K562 (cell line): ENCODE results near the gene KAT6B. TPM values are rescaled to one million over a fixed set of nuclear protein-coding genes. Genes with fewer than 3 reads are reported as not detected.

Experiments used
- ATAC-seq: fragments of 200-7000 bp; cut with Tn5 transposase; 3 replicates; pipeline ENCODE4 v1.9.1; 2020; ENCODE audit warnings: moderate library complexity
- BruUV-seq: library from RNA; stranded (reverse); fragments of 400-500 nt; replicated peaks from 2 replicates; lab custom pipeline; 2021; lab: Mats Ljungman, UMichigan
- CTCF ChIA-PET: fragments of 300-600 bp; formaldehyde crosslinking; extraction: SDS; loops from one replicate; lab custom pipeline; 2021; ENCODE audit warnings: low intra/inter-chr PET ratio; lab: Yijun Ruan, JAX
- POLR2A ChIA-PET: fragments of 300-600, 350-650 bp; sonication (Branson Sonifier 250); formaldehyde crosslinking; extraction: SDS; loops from one replicate; lab custom pipeline; 2021; ENCODE audit warnings: antibody characterized with exemption, inconsistent platforms; lab: Yijun Ruan, JAX
- DNase-seq, 4 experiments: peaks; one replicate each; pipeline versions ENCODE4 v3.0.0 to v3.0.0-alpha.2; 2011 to 2018; ENCODE audit warnings: low spot score in 3 of 4, mixed read lengths in 3 of 4; ENCODE audit errors: extremely low read depth in 1 of 4
- FAIRE-seq: peaks from 2 replicates; lab custom pipeline; 2011; peaks lifted over from hg19 to GRCh38; lab: Jason Lieb, UNC
- H2AFZ ChIP-seq: 2 replicates; pipeline ENCODE4 v1.6.0; 2011; ENCODE audit warnings: low read depth, low read length, control low read depth, inconsistent platforms
- H3K27ac ChIP-seq: fragments of 200-600 bp; 3 replicates; pipeline ENCODE4 v1.8.0; 2011; ENCODE audit warnings: low read depth, mild to moderate bottlenecking, control low read depth, inconsistent platforms, low read length, moderate library complexity, mixed read lengths; ENCODE audit errors: extremely low read depth
- H3K27me3 ChIP-seq, 2 experiments: fragments of 300-600 bp in 1 of 2; 2 replicates in 1 of 2; 3 replicates in 1 of 2; pipeline versions ENCODE4 v1.6.0 to v1.8.0; 2011; ENCODE audit warnings: inconsistent platforms in 2 of 2, low read length in 2 of 2, mild to moderate bottlenecking in 1 of 2, mixed read lengths in 1 of 2, moderate library complexity in 1 of 2; ENCODE audit not compliant: control insufficient read depth in 2 of 2, insufficient read depth in 2 of 2
- H3K36me3 ChIP-seq: fragments of 300-600 bp; 3 replicates; pipeline ENCODE4 v1.8.0; 2011; ENCODE audit warnings: mild to moderate bottlenecking, low read length, inconsistent platforms; ENCODE audit not compliant: control insufficient read depth, insufficient read depth
- H3K4me1 ChIP-seq, 2 experiments: fragments of 200-600 bp in 1 of 2; replicated peaks in 1 of 2; 2 replicates in 1 of 2; 3 replicates in 1 of 2; pipeline versions ENCODE4 v1.5.1 to v1.8.0; 2011; ENCODE audit warnings: inconsistent platforms in 2 of 2, low read length in 2 of 2, mild to moderate bottlenecking in 1 of 2, mixed read lengths in 1 of 2, moderate library complexity in 1 of 2; ENCODE audit not compliant: control insufficient read depth in 2 of 2, insufficient read depth in 2 of 2
- H3K4me2 ChIP-seq: 2 replicates; pipeline ENCODE4 v1.6.1; 2011; ENCODE audit warnings: low read length, control low read depth, inconsistent platforms, mixed read lengths; ENCODE audit not compliant: insufficient read depth
- H3K4me3 ChIP-seq: fragments of 200-600 bp; sonication (generic), shearing (Covaris generic); 2 replicates; pipeline ENCODE4 v1.5.1; 2016; ENCODE audit warnings: control low read depth, inconsistent platforms
- H3K79me2 ChIP-seq: fragments of 200-600 bp; 3 replicates; pipeline ENCODE4 v1.8.0; 2011; ENCODE audit warnings: low read length, inconsistent platforms; ENCODE audit not compliant: control insufficient read depth, insufficient read depth
- H3K9ac ChIP-seq, 2 experiments: 2 replicates each; pipeline versions ENCODE4 v1.6.0 to v1.6.1; 2011; ENCODE audit warnings: low read depth in 2 of 2, low read length in 2 of 2, control low read depth in 1 of 2, inconsistent platforms in 1 of 2, mild to moderate bottlenecking in 1 of 2, mixed read lengths in 1 of 2; ENCODE audit not compliant: insufficient read depth in 1 of 2
- H3K9me1 ChIP-seq: one replicate; pipeline ENCODE4 v1.6.0; 2011; ENCODE audit warnings: inconsistent platforms, mild to moderate bottlenecking, low read length, moderate library complexity; ENCODE audit not compliant: control insufficient read depth, insufficient read depth
- H3K9me3 ChIP-seq: replicated peaks from 2 replicates; pipeline ENCODE4 v1.5.1; 2011; ENCODE audit warnings: low read depth, low read length, inconsistent platforms; ENCODE audit not compliant: control insufficient read depth, insufficient read depth
- H4K20me1 ChIP-seq: replicated peaks from 2 replicates; pipeline ENCODE4 v1.6.1; 2011; ENCODE audit warnings: low read length, inconsistent platforms, mixed read lengths; ENCODE audit not compliant: control insufficient read depth, insufficient read depth
- CREB3 ChIP-seq: fragments of 450-650 bp; conservative IDR thresholded peaks from 2 replicates; pipeline ENCODE4 v1.6.1; 2016; ENCODE audit warnings: missing genetic modification characterization, low read depth, mild to moderate bottlenecking, missing compliant biosample characterization, moderate library complexity
- KLF13 ChIP-seq: fragments of 450-650 bp; IDR thresholded peaks from 2 replicates; pipeline ENCODE4 v1.6.1; 2016; ENCODE audit warnings: missing genetic modification characterization, low read depth, mild to moderate bottlenecking, missing compliant biosample characterization, moderate library complexity, borderline replicate concordance
- MYBL2 ChIP-seq, 2 experiments: fragments of 450-650 bp in 1 of 2; sonication (generic) in 1 of 2; formaldehyde crosslinking in 1 of 2; IDR thresholded peaks; 2 replicates each; pipeline versions ENCODE4 v1.6.1 to v1.8.1; 2017 to 2022; ENCODE audit warnings: borderline replicate concordance in 1 of 2, inconsistent platforms in 1 of 2, low read depth in 1 of 2, mild to moderate bottlenecking in 1 of 2, missing genetic modification reagents in 1 of 2, moderate library complexity in 1 of 2
- NELFE ChIP-seq: IDR thresholded peaks from 2 replicates; pipeline ENCODE4 v1.6.1; 2011; ENCODE audit warnings: mild to moderate bottlenecking; ENCODE audit not compliant: insufficient read depth, insufficient read length
- NFIX ChIP-seq: fragments of 250-450 bp; sonication (Bioruptor Pico); IDR thresholded peaks from 2 replicates; pipeline ENCODE4 v1.4.0; 2020; ENCODE audit warnings: low read depth, mild to moderate bottlenecking, moderate library complexity
- SMARCA4 ChIP-seq: fragments of 450-650 bp; IDR thresholded peaks from 2 replicates; pipeline ENCODE4 v1.6.1; 2016
- SRSF7 ChIP-seq: fragments of 200-400 bp; formaldehyde crosslinking; optimal IDR thresholded peaks from 2 replicates; pipeline ENCODE3; 2017; ENCODE audit warnings: mild to moderate bottlenecking, low read depth, low read length
- TGIF2 ChIP-seq: sonication (generic); formaldehyde crosslinking; IDR thresholded peaks from 2 replicates; pipeline ENCODE4 v1.8.1; 2022; ENCODE audit warnings: mild to moderate bottlenecking, missing genetic modification reagents, moderate library complexity
- VEZF1 ChIP-seq: fragments of 200-800 bp; sonication (Bioruptor generic); IDR thresholded peaks from 2 replicates; pipeline ENCODE4 v1.6.1; 2017; ENCODE audit warnings: missing genetic modification characterization, missing compliant biosample characterization
- WHSC1 ChIP-seq: IDR thresholded peaks from one replicate; pipeline ENCODE4 v1.6.1; 2012; ENCODE audit warnings: low read length, control low read depth, inconsistent platforms
- ZBTB8A ChIP-seq: fragments of 450-650 bp; IDR thresholded peaks from 2 replicates; pipeline ENCODE4 v1.6.1; 2018; ENCODE audit warnings: mild to moderate bottlenecking, moderate library complexity; ENCODE audit not compliant: partially characterized antibody
- ZNF551 ChIP-seq: fragments of 250-450 bp; sonication (Bioruptor Pico); IDR thresholded peaks from 2 replicates; pipeline ENCODE4 v1.5.0; 2021; ENCODE audit warnings: mild to moderate bottlenecking, moderate library complexity
- ZNF57 ChIP-seq: fragments of 450-650 bp; formaldehyde crosslinking; IDR thresholded peaks from 2 replicates; pipeline ENCODE4 v1.4.0; 2020; ENCODE audit warnings: mild to moderate bottlenecking, moderate library complexity
- WGBS: fragments of 100-300 bp; shearing (Covaris generic); methylation state at CpG from one replicate; pipeline ENCODE4 v1.1.6; 2016; ENCODE audit warnings: low coverage, mixed read lengths; ENCODE audit not compliant: insufficient coverage; ENCODE audit errors: missing lambda C conversion rate; 5-methylcytosine and 5-hydroxymethylcytosine counted together
- in situ Hi-C: fragments of 300-500 bp; cut with MboI; formaldehyde crosslinking; loops from 4 replicates; pipeline ENCODE4 v1.15.0; 2018; ENCODE audit warnings: inconsistent platforms, mixed read lengths
- intact Hi-C: fragments of 100-400 bp; cut with micrococcal nuclease; formaldehyde crosslinking; loops from 2 replicates; pipeline ENCODE4 v1.14.2; 2022
- polyA plus RNA-seq, 8 experiments: library from polyadenylated mRNA; depleted of rRNA in 4 of 8; stranded (reverse) in 5 of 8; unstranded in 3 of 8; fragments of >200 nt; fragmentation: Nextera tagmentation in 2 of 8; fragmentation: Illumina TruSeq in 1 of 8; extraction: Ambion mirVana in 2 of 8; extraction: Trizol in 1 of 8; gene quantifications; 2 replicates each; pipeline versions ENCODE4 v1.2.1 to v1.2.3, GENCODE V29; 2011 to 2014; ENCODE audit warnings: inconsistent platforms in 1 of 8, missing spikeins in 1 of 8
- total RNA-seq, 7 experiments: library from RNA; depleted of rRNA in 6 of 7; stranded (reverse); fragments of >200 nt in 6 of 7; fragmentation: Illumina TruSeq in 2 of 7; extraction: Trizol in 2 of 7; gene quantifications; 2 replicates each; pipeline versions ENCODE4 v1.2.1 to v1.2.3, GENCODE V29; 2011 to 2021; ENCODE audit warnings: low replicate concordance in 1 of 7
- TF ChIP-seq, protein P1 (sequence below): sonication (generic); formaldehyde crosslinking; IDR thresholded peaks from 2 replicates; pipeline ENCODE4 v1.8.0; 2022; ENCODE audit warnings: mild to moderate bottlenecking, missing genetic modification reagents
- TF ChIP-seq, protein P2 (sequence below): sonication (generic); formaldehyde crosslinking; IDR thresholded peaks from 2 replicates; pipeline ENCODE4 v1.8.1; 2023; ENCODE audit warnings: missing genetic modification reagents, mild to moderate bottlenecking, borderline replicate concordance

KAT6B gene
- total and polyA plus RNA-seq, 9 of the 15 experiments (the other 6 are each of a cell fraction or from before 2014, with no cell fraction given) = 1.4 to 9.2 (median 6.8) TPM

GRCh38 chr10:75068523-75068922, 242.1 kb downstream of the KAT6B start:
- no TSS peak for BruUV-seq
- in situ Hi-C loops = no loop called here
- no peak for ATAC-seq
- TF ChIP-seq MYBL2 (IDR thresholded peaks at IDR 0.05; ENCODE audit: low read depth) = no peak
- no peak for TF ChIP-seq MYBL2 (CRISPR knock-in tag; IDR thresholded peaks at IDR 0.05; ENCODE audit: borderline replicate concordance)
- no peak for TF ChIP-seq SMARCA4
- no peak for TF ChIP-seq NFIX
- no peak for TF ChIP-seq TGIF2
- TF ChIP-seq, protein P1, sequence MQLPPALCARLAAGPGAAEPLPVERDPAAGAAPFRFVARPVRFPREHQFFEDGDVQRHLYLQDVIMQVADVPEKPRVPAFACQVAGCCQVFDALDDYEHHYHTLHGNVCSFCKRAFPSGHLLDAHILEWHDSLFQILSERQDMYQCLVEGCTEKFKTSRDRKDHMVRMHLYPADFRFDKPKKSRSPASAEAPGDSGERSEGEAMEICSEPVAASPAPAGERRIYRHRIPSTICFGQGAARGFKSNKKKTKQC (CRISPR knock-in tag) = no peak
- TF ChIP-seq KLF13 (tag) = no peak
- no peak for TF ChIP-seq VEZF1
- no peak for TF ChIP-seq NELFE
- no peak for TF ChIP-seq ZNF57
- no peak for TF ChIP-seq CREB3 (tag)
- TF ChIP-seq WHSC1 = no peak
- TF ChIP-seq ZBTB8A = no peak
- TF ChIP-seq SRSF7 = no peak
- no peak for TF ChIP-seq ZNF551 (CRISPR knock-in tag)
- TF ChIP-seq, protein P2, sequence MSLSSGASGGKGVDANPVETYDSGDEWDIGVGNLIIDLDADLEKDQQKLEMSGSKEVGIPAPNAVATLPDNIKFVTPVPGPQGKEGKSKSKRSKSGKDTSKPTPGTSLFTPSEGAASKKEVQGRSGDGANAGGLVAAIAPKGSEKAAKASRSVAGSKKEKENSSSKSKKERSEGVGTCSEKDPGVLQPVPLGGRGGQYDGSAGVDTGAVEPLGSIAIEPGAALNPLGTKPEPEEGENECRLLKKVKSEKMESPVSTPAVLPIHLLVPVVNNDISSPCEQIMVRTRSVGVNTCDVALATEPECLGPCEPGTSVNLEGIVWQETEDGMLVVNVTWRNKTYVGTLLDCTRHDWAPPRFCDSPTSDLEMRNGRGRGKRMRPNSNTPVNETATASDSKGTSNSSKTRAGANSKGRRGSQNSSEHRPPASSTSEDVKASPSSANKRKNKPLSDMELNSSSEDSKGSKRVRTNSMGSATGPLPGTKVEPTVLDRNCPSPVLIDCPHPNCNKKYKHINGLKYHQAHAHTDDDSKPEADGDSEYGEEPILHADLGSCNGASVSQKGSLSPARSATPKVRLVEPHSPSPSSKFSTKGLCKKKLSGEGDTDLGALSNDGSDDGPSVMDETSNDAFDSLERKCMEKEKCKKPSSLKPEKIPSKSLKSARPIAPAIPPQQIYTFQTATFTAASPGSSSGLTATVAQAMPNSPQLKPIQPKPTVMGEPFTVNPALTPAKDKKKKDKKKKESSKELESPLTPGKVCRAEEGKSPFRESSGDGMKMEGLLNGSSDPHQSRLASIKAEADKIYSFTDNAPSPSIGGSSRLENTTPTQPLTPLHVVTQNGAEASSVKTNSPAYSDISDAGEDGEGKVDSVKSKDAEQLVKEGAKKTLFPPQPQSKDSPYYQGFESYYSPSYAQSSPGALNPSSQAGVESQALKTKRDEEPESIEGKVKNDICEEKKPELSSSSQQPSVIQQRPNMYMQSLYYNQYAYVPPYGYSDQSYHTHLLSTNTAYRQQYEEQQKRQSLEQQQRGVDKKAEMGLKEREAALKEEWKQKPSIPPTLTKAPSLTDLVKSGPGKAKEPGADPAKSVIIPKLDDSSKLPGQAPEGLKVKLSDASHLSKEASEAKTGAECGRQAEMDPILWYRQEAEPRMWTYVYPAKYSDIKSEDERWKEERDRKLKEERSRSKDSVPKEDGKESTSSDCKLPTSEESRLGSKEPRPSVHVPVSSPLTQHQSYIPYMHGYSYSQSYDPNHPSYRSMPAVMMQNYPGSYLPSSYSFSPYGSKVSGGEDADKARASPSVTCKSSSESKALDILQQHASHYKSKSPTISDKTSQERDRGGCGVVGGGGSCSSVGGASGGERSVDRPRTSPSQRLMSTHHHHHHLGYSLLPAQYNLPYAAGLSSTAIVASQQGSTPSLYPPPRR = no peak

More at GRCh38 chr10:75068523-75068922, 242.1 kb downstream of the KAT6B start:
- H3K79me2 ChIP-seq = no peaks in the 10 kb centered on the region
- no peaks in the 10 kb centered on the region for H3K27me3 ChIP-seq
- peak overlapping the region; percentile 37; the same call in 1 of the 2 replicates for H2AFZ ChIP-seq
- no peaks in the 10 kb centered on the region for H3K36me3 ChIP-seq
- no peaks in the 10 kb centered on the region for H3K9me1 ChIP-seq
- DNase-seq (no peak), FAIRE-seq (peak; percentile 67)
- no peak overlapping the region for H3K9ac ChIP-seq
- no peaks in the 10 kb centered on the region for H4K20me1 ChIP-seq
- 67% methylated on average over 6 of the region's 6 CpGs for whole genome bisulfite sequencing
- POLR2A ChIA-PET = interaction anchor here (3.0 kb wide), 1 partner anchor 9 kb away, joined by 9 read pairs; no protein-coding TSS in a partner anchor
- peaks cover 0 to 12% of the 10 kb centered on the region in 2 experiments; a peak in 3 of 5 replicates for H3K4me1 ChIP-seq
- no peak overlapping the region for H3K4me3 ChIP-seq
- intact Hi-C loops = no loop called here
- no peak overlapping the region for H3K4me2 ChIP-seq
- H3K9me3 ChIP-seq = no peaks in the 10 kb centered on the region
- no peak overlapping the region for H3K27ac ChIP-seq
- CTCF ChIA-PET = no interaction called here
